GM10266 (cell line): ENCODE measurements around the gene UBA1.
A peak's percentile ranks its signal among the peaks of the same experiment; 100 is the strongest.

Experiments used
- DNase-seq: peaks from one replicate; pipeline ENCODE4 v3.0.0; 2012; ENCODE audit errors: extremely low spot score
- TF ChIP-seq, protein P1 (sequence below): IDR thresholded peaks from 2 replicates; pipeline ENCODE4 v1.5.1; 2012; ENCODE audit warnings: mild to moderate bottlenecking, low read depth; ENCODE audit not compliant: control insufficient read depth, insufficient read depth; ENCODE audit errors: missing control alignments

Gene UBA1

DNA sequence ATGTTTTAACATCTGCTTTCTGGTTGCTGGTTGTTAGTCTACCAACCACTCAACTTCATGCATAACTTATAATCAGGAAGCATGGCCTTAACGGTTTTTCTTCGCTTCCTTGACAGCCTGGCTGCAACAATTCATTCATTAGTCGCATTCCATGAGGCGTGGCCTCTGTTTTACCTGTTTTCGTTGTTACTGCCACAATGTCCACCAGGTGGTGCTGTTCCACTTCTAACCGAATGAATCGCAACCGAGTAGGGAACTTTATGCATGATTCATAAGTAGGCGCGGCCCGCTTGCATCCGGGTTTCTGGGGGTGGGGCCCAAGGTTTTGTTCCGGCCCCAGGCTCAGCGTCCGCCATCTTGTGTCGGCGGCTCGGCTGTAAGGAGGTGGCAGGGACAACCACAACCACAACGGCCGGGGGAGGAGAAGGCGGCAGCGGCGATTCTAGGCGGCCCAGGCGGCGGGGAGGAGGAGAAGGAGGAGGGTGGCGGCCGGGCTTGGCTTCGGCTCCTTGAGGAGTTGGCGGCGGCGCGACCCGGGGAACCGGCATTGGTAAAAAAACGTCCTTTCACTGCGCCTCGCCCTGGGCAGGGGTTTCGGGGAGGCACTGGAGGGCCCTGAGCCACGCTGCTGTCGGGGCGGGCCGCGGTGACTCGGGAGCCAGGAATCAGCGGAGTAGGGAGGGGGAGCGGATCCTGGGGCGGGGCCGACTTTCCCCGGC, at the start of gene UBA1:
Gene UBA1, plus strand, starts transcription at position 355 of the 719 bp plus-strand sequence. CDS start 4,974 bp downstream, outside the sequence.
- TF ChIP-seq, protein P1, sequence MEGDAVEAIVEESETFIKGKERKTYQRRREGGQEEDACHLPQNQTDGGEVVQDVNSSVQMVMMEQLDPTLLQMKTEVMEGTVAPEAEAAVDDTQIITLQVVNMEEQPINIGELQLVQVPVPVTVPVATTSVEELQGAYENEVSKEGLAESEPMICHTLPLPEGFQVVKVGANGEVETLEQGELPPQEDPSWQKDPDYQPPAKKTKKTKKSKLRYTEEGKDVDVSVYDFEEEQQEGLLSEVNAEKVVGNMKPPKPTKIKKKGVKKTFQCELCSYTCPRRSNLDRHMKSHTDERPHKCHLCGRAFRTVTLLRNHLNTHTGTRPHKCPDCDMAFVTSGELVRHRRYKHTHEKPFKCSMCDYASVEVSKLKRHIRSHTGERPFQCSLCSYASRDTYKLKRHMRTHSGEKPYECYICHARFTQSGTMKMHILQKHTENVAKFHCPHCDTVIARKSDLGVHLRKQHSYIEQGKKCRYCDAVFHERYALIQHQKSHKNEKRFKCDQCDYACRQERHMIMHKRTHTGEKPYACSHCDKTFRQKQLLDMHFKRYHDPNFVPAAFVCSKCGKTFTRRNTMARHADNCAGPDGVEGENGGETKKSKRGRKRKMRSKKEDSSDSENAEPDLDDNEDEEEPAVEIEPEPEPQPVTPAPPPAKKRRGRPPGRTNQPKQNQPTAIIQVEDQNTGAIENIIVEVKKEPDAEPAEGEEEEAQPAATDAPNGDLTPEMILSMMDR = peak; percentile 55
- DNase-seq = peak; percentile 76

DNA sequence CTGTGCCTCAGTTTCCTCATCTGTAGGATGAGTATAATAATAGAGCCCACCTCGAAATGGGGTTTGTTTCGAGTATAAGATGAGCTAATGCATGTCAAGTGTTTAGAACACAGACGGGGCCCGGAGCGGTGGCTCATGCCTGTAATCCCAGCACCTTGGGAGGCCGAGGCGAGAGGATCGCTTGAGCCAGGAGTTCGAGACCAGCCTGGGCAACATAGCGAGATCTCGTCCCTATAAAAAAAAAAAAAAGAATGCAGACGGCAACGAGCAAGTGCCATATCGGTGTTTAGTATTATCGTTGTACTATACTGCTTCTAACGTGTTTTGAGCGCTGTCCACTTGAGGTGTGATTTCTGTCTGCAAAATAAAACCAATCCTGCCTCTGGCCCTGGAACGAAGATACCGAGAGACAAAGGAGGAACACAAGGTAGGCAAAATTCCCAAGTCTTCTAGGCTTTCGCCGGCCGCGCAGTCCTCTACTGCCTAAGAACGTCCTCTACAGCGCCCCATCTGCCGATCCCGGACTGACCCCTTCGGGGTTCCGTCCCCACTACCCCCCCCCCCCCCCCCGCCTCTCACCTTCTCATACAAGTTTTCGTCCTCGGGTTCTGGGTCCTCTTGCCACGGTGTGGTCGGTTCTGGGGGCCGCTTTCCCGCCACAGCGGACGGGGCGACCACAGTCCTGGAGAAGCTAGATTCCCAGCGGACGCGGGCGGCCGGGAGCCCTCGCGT, 49.6 kb upstream of the UBA1 start:
- TF ChIP-seq, protein P1 = no peak
- DNase-seq = peak; percentile 38

DNA sequence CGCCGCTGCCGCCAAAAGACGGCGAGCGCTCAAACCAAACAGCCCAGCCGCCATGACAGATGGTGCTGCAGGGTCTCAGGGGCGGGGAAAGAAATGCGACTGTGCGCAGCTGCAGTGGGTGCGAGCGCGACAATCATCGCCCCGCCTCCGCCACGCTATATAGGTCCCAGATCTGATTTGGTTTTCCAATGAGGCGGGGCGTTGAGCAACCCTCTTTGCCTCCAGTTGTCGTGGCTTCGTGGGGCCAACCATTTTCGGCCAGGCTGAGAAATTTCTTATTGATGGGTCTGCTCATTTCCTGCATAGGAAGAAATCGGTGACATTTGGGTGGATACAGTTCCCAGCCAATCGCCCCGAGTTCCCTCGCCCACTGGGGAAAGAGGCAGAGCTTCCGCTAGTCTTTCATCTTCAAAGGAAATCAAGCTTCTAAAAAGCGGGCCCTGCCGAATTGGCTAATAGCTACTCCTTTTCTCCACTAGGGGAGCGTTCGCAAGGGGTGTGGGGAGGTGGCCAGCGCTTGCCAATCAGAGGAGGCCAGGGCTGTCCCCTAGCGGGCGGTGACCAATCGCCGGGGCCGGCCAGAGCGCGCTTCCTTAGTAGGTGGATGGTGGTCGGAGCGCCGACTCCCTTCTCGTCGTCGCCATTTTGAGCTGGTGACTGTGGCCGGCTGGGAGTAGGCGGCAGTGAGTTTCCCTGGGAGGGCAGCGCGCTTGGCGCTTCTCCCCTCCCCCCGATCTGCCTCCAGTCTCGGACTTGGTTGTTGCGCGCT, 48.8 kb upstream of the UBA1 start, which contains the start of the genes NDUFB11 and RBM10:
Gene NDUFB11, minus strand, starts transcription at position 77 of the 769 bp plus-strand sequence. Its CDS starts 23 bp downstream, at position 54.
Gene RBM10, plus strand, starts transcription at position 596 of the 769 bp plus-strand sequence. CDS start 2,261 bp downstream, outside the sequence.
- TF ChIP-seq, protein P1 = peak; percentile 54
- peak; percentile 84 for DNase-seq

DNA sequence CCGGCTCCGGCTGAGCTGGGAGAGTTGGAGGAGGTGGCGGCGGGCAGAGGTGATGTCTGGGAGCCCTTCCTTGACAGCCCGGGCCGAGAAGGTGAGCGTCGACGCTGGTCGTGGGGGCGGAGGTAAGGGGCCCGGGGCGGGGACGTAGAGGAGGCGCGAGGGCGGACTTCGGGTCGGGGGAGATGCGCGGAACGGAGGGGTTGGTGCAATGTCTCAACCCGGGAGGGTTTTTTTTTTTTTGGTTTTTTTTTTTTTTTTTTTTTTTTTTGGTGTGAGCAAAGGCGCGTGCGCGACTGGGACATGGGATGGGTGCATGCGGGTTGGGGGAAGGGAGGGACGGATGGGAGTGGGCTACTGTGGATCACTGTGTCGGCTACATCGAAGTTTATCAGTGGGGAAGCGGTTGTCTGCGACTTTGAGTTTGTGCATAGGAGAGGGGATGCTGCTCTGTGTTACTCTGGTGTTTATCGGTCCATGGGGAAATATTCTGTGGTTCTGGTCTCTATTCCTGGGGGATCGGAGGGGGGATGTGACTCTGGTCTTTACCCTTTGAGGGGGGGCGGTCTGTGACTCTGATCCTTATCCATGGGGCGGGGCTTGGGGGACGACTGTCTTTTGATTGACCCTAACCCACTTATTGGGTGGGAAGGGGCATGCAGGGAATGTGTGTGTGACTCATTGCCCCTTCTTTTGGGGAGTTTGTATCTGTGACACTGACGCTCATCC, 48.1 kb upstream of the UBA1 start:
- TF ChIP-seq, protein P1 = no peak

DNA sequence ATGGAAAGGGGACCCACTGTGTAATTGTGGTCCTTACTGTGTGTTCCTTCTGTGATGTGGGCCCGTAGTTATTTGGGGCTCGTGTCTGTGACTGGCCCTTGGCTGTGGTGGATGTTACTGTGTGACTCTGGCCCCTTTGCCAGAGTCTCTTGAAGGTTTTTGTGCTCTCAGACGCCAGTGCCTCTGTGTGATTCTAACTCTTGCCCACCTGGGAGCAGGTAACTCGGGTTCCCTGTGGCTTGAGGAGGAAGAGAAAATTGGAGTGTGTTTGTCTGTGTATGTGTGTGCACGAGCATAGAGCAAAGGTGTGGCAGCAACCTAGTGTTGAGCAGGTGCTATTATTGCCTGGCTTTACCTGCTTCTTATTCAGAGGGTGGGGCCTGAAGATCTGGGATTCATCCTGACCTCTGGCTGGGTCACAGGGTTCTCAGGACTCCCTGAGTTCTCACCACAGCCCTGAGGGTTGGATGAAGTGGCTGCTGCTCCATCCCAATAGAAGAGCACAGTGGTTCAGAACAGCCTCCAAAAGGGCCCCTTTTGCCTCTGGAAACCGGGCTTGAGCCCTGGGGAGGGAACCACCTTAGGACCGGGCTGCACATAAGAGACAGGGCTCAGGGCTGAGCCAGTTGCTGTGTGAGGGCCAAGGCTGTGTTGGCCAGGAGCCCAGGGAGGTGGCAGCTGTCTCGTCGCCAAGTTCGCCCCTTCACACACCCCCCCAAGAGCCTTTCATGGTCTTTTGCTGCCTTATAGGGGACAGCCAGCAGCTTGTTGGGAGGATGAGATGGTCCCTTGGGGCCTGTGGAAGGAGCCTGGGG, 47.3 kb upstream of the UBA1 start:
- no peak for DNase-seq
- TF ChIP-seq, protein P1 = no peak

More for the DNA sequence above, 48.1 kb upstream of the UBA1 start:
- peak; percentile 31 for DNase-seq
